Measurements from ENCODE around the gene C1orf53. TPM values are rescaled to one million over a fixed set of nuclear protein-coding genes. Genes with fewer than 3 reads are reported as not detected.

Gene C1orf53
- polyA plus RNA-seq, 3 donors: 1.5 to 8.3 (median 5.6) TPM

DNA sequence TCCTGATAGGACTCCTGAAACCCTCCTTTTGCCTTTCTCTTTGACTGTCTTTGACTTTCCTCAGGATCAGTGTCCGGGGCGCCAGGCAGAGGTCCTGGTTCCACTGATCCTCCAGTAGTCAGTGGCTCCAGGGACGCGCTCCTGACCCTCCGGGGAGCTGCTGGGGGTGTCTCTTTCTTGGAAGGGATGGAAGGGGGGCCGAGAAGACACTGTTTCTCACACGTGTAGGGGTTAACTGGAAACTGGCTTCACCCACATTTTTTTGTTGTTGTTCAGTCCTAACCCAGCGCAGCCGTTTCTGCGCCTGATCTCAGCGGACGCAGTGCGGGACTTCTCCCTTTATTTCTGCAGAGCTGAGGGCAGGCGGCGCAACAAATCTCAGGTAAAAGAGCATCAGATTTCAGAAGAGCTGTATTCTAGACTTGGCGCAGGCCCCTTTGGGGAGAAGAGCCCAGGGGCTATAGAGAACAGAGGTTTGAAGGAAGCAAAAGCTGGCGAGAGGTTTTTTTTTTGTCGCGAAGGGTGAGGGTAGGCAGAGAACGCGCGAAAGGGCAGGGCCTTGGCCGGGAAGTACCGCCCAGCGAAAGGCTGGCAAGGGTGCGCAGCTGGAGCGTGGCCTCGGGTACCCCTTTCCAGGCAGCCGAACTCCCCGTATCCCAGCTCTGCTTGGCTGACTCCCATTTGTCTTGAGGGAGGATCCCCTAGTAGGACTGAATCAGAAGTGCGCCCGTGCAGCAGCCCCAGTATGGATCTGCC lies 10.5 kb downstream of the C1orf53 start:
- Histone ChIP-seq H3K36me3 (replicated peaks in 1 of 2; ENCODE audit: control insufficient read depth in 1 of 2, insufficient read depth in 2 of 2, low read length in 2 of 2) (no peaks in the 10 kb centered on the region), H3K4me1 (ENCODE audit: control insufficient read depth in 1 of 2, insufficient read depth in 2 of 2, low read length in 2 of 2) (peaks cover 53 to 59% of the 10 kb centered on the region in 2 donors), H4K20me1 (ENCODE audit: insufficient read depth, low read length) (no peaks in the 10 kb centered on the region), H3K9me3 (replicated peaks in 1 of 2; ENCODE audit: control insufficient read depth in 1 of 2, insufficient read depth in 1 of 2, low read length in 2 of 2) (peaks cover 5 to 78% of the 10 kb centered on the region in 2 donors), H3K4me2 (replicated peaks; ENCODE audit: extremely low read depth, low read length, poor library complexity, severe bottlenecking) (peak overlapping the region; percentile 23), H3K79me2 (ENCODE audit: insufficient read depth, low read length) (no peaks in the 10 kb centered on the region), H3K4me3 (replicated peaks in 1 of 3; ENCODE audit: low read depth in 2 of 3, low read length in 3 of 3) (peak overlapping the region in 1 of 3 experiments; percentile 38), H3K9ac (ENCODE audit: insufficient read depth, low read length, poor library complexity, severe bottlenecking) (no peak overlapping the region), H3K27ac (ENCODE audit: low read depth in 1 of 2, low read length in 2 of 2) (no peak overlapping the region), H3K27me3 (ENCODE audit: control insufficient read depth in 2 of 2, insufficient read depth in 2 of 2, low read length in 2 of 2) (peaks cover 99 to 100% of the 10 kb centered on the region in 2 donors), H2AFZ (ENCODE audit: insufficient read depth, low read depth, low read length, poor library complexity, severe bottlenecking) (no peak overlapping the region)
- intact Hi-C loops (cut with micrococcal nuclease): loop anchor here in 1 of 2 donors (10.0 kb wide), 1 partner anchor 298 kb away; no protein-coding TSS in a partner anchor
- TF ChIP-seq CTCF (IDR thresholded peaks at IDR 0.05): no peak
- peaks cover 10 to 27% of the 10 kb centered on the region in 2 donors for H3K36me3 Mint-ChIP-seq
- H3K27me3 Mint-ChIP-seq (ENCODE audit: low read depth in 3 of 3): peaks cover 99 to 100% (median 99%) of the 10 kb centered on the region in 3 donors
- peaks cover 0 to 40% (median 27%) of the 10 kb centered on the region in 7 donors for H3K9me3 Mint-ChIP-seq
- H3K4me3 Mint-ChIP-seq: peak overlapping the region; percentile 67 to 93
- H3K4me1 Mint-ChIP-seq: peaks cover 78% of the 10 kb centered on the region
- DNase-seq: no peak
- H3K27ac Mint-ChIP-seq: no peak overlapping the region
- WGBS (ENCODE audit: insufficient coverage): 4% methylated on average over 30 of the region's 32 CpGs

DNA sequence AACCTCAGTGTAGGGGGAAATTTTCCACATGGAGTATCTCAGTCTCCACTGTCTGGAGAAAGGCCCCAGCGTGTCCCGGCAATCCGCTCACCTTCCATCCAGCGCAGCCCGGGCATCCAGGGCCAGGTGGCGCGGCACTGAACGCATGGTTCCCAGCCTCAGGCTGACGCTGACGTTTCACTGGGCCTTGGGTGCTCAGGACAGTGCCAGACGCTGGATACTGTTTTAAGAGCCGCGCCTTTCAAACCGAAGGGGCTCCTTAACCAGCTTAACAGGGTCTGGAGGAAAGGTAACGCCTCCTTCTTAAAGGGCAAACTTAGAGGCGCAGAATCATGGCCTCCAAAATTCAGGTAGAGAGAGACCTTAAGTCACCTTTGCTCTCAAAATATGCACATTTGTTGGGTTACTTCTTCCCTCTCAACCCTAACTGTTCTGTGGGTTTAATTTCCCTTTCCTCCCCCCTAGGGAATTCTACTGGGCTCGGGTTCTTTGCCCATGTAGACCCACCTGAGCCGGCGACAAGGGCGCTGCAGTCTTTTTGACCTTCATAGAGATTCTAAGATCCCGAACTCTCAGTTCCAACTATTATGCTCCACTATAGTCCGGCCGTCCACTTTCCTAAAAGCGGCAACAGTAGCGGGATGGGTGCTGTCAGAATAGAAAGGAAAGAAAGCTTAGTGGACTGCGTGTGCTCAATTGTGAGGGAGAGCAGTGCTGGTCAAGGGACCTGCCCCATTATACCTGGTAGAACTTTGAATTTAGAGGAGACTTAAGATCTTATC lies 11.3 kb downstream of the C1orf53 start:
- no peak overlapping the region for H3K27ac ChIP-seq (ENCODE audit: low read depth in 1 of 2, low read length in 2 of 2)
- H3K4me1 Mint-ChIP-seq: peaks cover 80% of the 10 kb centered on the region
- H4K20me1 ChIP-seq (ENCODE audit: insufficient read depth, low read length): no peaks in the 10 kb centered on the region
- H3K36me3 ChIP-seq (replicated peaks in 1 of 2; ENCODE audit: control insufficient read depth in 1 of 2, insufficient read depth in 2 of 2, low read length in 2 of 2): no peaks in the 10 kb centered on the region
- peaks cover 97 to 100% of the 10 kb centered on the region in 2 donors for H3K27me3 ChIP-seq (ENCODE audit: control insufficient read depth in 2 of 2, insufficient read depth in 2 of 2, low read length in 2 of 2)
- intact Hi-C loops (cut with micrococcal nuclease): loop anchor here in 1 of 2 donors (10.0 kb wide), 1 partner anchor 299 kb away; no protein-coding TSS in a partner anchor
- no peaks in the 10 kb centered on the region for H3K79me2 ChIP-seq (ENCODE audit: insufficient read depth, low read length)
- H2AFZ ChIP-seq (ENCODE audit: insufficient read depth, low read depth, low read length, poor library complexity, severe bottlenecking): no peak overlapping the region
- peaks cover 5 to 75% of the 10 kb centered on the region in 2 donors for H3K9me3 ChIP-seq (replicated peaks in 1 of 2; ENCODE audit: control insufficient read depth in 1 of 2, insufficient read depth in 1 of 2, low read length in 2 of 2)
- peak overlapping the region in 1 of 7 donors; percentile 31 for H3K27ac Mint-ChIP-seq
- H3K27me3 Mint-ChIP-seq (ENCODE audit: low read depth in 3 of 3): peaks cover 98 to 100% (median 99%) of the 10 kb centered on the region in 3 donors
- H3K4me3 Mint-ChIP-seq: peak overlapping the region in 1 of 2 donors; percentile 93
- peaks cover 15 to 29% of the 10 kb centered on the region in 2 donors for H3K36me3 Mint-ChIP-seq
- 15% methylated on average over 22 of the region's 26 CpGs for WGBS (ENCODE audit: insufficient coverage)
- TF ChIP-seq CTCF (IDR thresholded peaks at IDR 0.05): no peak
- peaks cover 60 to 66% of the 10 kb centered on the region in 2 donors for H3K4me1 ChIP-seq (ENCODE audit: control insufficient read depth in 1 of 2, insufficient read depth in 2 of 2, low read length in 2 of 2)
- DNase-seq: no peak
- no peak overlapping the region for H3K4me2 ChIP-seq (replicated peaks; ENCODE audit: extremely low read depth, low read length, poor library complexity, severe bottlenecking)
- H3K9ac ChIP-seq (ENCODE audit: insufficient read depth, low read length, poor library complexity, severe bottlenecking): no peak overlapping the region
- no peak overlapping the region for H3K4me3 ChIP-seq (replicated peaks in 1 of 3; ENCODE audit: low read depth in 2 of 3, low read length in 3 of 3)
- H3K9me3 Mint-ChIP-seq: peaks cover 0 to 40% (median 32%) of the 10 kb centered on the region in 7 donors

Data from CD14-positive monocyte (primary cell).